ENCODE measurements around the gene CAMLG. TPM values are rescaled to one million over a fixed set of nuclear protein-coding genes. Genes with fewer than 3 reads are reported as not detected.
"Not testable (repeated sequence)": the region's sequence is repeated elsewhere in the genome, so short reads cannot be mapped to it uniquely, and the experiment has no call there.

CAMLG gene
- polyA plus RNA-seq, 1 of the 3 experiments (the other 2 are of a cell fraction) = 16.9 TPM

DNA sequence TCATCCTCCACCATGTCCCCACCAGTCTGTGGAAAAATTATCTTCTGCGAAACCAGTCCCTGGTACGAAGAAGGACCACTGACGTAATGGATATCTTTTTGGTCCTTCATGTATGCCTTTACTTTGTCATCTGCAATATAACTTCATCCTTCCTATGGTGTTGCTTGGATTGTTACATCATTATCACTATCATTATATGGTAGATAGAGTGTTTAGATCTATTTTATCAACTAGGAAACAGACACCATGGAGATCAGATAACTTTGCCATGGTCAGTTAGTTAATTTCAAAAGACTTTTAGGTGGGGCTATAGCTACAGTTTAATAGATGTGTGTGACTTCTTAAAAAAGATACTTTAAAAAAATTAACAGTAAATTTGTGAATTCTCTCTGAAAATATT is 23.8 kb upstream of the CAMLG start (continued):
- TF ChIP-seq, protein P1, sequence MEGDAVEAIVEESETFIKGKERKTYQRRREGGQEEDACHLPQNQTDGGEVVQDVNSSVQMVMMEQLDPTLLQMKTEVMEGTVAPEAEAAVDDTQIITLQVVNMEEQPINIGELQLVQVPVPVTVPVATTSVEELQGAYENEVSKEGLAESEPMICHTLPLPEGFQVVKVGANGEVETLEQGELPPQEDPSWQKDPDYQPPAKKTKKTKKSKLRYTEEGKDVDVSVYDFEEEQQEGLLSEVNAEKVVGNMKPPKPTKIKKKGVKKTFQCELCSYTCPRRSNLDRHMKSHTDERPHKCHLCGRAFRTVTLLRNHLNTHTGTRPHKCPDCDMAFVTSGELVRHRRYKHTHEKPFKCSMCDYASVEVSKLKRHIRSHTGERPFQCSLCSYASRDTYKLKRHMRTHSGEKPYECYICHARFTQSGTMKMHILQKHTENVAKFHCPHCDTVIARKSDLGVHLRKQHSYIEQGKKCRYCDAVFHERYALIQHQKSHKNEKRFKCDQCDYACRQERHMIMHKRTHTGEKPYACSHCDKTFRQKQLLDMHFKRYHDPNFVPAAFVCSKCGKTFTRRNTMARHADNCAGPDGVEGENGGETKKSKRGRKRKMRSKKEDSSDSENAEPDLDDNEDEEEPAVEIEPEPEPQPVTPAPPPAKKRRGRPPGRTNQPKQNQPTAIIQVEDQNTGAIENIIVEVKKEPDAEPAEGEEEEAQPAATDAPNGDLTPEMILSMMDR (IDR thresholded peaks at IDR 0.05) = no peak
- no peak for TF ChIP-seq YY1 (IDR thresholded peaks at IDR 0.05; ENCODE audit: low read depth)
- TF ChIP-seq RFX5 (IDR thresholded peaks at IDR 0.05; ENCODE audit: low read length) = no peak
- no peak for TF ChIP-seq SIN3A (IDR thresholded peaks at IDR 0.05; ENCODE audit: borderline replicate concordance, low read depth, low read length)

DNA sequence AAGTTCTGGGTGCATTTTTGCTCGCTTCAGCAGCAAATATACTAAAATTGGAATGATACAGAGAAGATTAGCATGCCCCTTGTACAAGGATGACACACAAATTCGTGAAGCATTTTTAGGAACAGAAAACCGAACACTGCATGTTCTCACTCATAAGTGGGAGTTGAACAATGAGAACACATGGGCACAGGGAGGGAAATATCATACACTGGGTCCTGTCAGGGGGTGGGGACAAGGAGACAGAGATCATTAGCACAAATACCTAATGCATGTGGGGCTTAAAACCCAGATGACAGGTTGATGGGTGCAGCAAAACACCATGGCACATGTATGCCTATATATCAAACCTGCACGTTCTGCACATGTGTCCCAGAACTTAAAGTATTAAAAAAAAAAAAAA is 22.9 kb upstream of the CAMLG start:
- H3K4me3 ChIP-seq (ENCODE audit: low read depth in 2 of 2, low read length in 1 of 2); H3K4me2 ChIP-seq; H3K79me2 ChIP-seq (ENCODE audit: insufficient read depth); H3K4me1 ChIP-seq (ENCODE audit: control insufficient read depth in 1 of 2, insufficient read depth in 2 of 2, low read depth in 1 of 2, low read length in 1 of 2); H4K20me1 ChIP-seq (ENCODE audit: insufficient read depth); DNase-seq; CTCF ChIA-PET; H3F3A ChIP-seq (replicated peaks; ENCODE audit: insufficient read depth); H3K9ac ChIP-seq; H3K27ac ChIP-seq (ENCODE audit: low read depth in 2 of 2, low read length in 1 of 2); POLR2A ChIA-PET; H3K9me3 ChIP-seq; H3K9me2 ChIP-seq; H3K27me3 ChIP-seq (ENCODE audit: insufficient read depth); H2AFZ ChIP-seq (ENCODE audit: low read depth): not testable (repeated sequence)
- peaks cover 24 to 70% of the 10 kb centered on the region in 2 experiments for H3K36me3 ChIP-seq (replicated peaks in 1 of 2; ENCODE audit: control insufficient read depth in 1 of 2, insufficient read depth in 2 of 2, low read length in 1 of 2)
- WGBS (ENCODE audit: low lambda C conversion rate) = 94% methylated on average over 4 of the region's 4 CpGs

DNA sequence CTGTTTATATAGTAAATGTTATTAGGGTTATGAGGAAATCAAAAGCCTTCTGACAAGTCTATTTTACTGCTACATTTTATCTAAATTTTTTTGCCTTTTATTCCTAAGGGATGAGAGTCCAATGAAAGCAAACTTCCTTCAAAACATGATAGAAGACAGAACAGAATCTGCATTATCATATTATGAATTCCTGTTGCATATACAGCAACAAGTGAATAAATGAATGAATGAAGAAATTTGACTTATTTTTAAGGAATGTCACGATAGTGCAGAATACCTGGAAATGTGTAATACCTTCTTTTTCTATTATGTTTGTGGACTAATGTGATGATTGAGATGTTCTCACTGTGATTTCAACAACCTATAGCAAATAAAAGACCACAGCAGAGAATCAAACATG is 13.5 kb upstream of the CAMLG start:
- no peaks in the 10 kb centered on the region for H3K79me2 ChIP-seq (ENCODE audit: insufficient read depth)
- H3F3A ChIP-seq (replicated peaks; ENCODE audit: insufficient read depth) = peaks cover 16% of the 10 kb centered on the region
- no peaks in the 10 kb centered on the region for H3K27me3 ChIP-seq (ENCODE audit: insufficient read depth)
- ChIA-PET CTCF (interaction anchor here (1.1 kb wide), 1 partner anchor 13 kb away, joined by 4 read pairs; the partner anchor contains the start of gene CAMLG), POLR2A (no interaction called here)
- H3K4me3 ChIP-seq (ENCODE audit: low read depth in 2 of 2, low read length in 1 of 2) = no peak overlapping the region
- H3K4me2 ChIP-seq = no peak overlapping the region
- no peak for DNase-seq
- no peak overlapping the region for H3K9ac ChIP-seq
- H3K9me2 ChIP-seq = no peaks in the 10 kb centered on the region
- no peaks in the 10 kb centered on the region for H3K4me1 ChIP-seq (ENCODE audit: control insufficient read depth in 1 of 2, insufficient read depth in 2 of 2, low read depth in 1 of 2, low read length in 1 of 2)
- 97% methylated on average over 1 of the region's 1 CpG for WGBS (ENCODE audit: low lambda C conversion rate)
- TF ChIP-seq NRF1 (IDR thresholded peaks at IDR 0.05; ENCODE audit: low read depth, low read length) = no peak
- TF ChIP-seq, protein P2, sequence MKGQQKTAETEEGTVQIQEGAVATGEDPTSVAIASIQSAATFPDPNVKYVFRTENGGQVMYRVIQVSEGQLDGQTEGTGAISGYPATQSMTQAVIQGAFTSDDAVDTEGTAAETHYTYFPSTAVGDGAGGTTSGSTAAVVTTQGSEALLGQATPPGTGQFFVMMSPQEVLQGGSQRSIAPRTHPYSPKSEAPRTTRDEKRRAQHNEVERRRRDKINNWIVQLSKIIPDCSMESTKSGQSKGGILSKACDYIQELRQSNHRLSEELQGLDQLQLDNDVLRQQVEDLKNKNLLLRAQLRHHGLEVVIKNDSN (IDR thresholded peaks at IDR 0.05; ENCODE audit: borderline replicate concordance, low read depth) = no peak
- TF ChIP-seq CHD2 (IDR thresholded peaks at IDR 0.05; ENCODE audit: low read length, partially characterized antibody) = no peak
- TF ChIP-seq, protein P3, sequence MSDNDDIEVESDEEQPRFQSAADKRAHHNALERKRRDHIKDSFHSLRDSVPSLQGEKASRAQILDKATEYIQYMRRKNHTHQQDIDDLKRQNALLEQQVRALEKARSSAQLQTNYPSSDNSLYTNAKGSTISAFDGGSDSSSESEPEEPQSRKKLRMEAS (IDR thresholded peaks at IDR 0.05; ENCODE audit: low read depth) = no peak
- TF ChIP-seq RXRA (IDR thresholded peaks at IDR 0.05; ENCODE audit: borderline replicate concordance, low read depth) = no peak
- TF ChIP-seq, protein P4, sequence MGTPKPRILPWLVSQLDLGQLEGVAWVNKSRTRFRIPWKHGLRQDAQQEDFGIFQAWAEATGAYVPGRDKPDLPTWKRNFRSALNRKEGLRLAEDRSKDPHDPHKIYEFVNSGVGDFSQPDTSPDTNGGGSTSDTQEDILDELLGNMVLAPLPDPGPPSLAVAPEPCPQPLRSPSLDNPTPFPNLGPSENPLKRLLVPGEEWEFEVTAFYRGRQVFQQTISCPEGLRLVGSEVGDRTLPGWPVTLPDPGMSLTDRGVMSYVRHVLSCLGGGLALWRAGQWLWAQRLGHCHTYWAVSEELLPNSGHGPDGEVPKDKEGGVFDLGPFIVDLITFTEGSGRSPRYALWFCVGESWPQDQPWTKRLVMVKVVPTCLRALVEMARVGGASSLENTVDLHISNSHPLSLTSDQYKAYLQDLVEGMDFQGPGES (IDR thresholded peaks at IDR 0.05; ENCODE audit: low read depth, low read length) = no peak
- H4K20me1 ChIP-seq (ENCODE audit: insufficient read depth) = no peaks in the 10 kb centered on the region
- H3K9me3 ChIP-seq = no peaks in the 10 kb centered on the region
- H3K27ac ChIP-seq (ENCODE audit: low read depth in 2 of 2, low read length in 1 of 2) = no peak overlapping the region
- H2AFZ ChIP-seq (ENCODE audit: low read depth) = no peak overlapping the region
- peaks cover 36 to 75% of the 10 kb centered on the region in 2 experiments for H3K36me3 ChIP-seq (replicated peaks in 1 of 2; ENCODE audit: control insufficient read depth in 1 of 2, insufficient read depth in 2 of 2, low read length in 1 of 2)
